HepG2 (cell line): ENCODE results near the gene MAPK8. TPM values are rescaled to one million over a fixed set of nuclear protein-coding genes. Genes with fewer than 3 reads are reported as not detected.

ENCODE experiments used
- CC2D1A ChIP-seq: sonication (generic); formaldehyde crosslinking; IDR thresholded peaks from 2 replicates; pipeline ENCODE4 v1.8.1; 2023; ENCODE audit warnings: mild to moderate bottlenecking, missing genetic modification reagents
- ELK4 ChIP-seq: sonication (generic); formaldehyde crosslinking; IDR thresholded peaks from 2 replicates; pipeline ENCODE4 v1.9.0; 2021; ENCODE audit warnings: missing genetic modification reagents, borderline replicate concordance
- HCFC1 ChIP-seq: fragments of 150-350 bp; IDR thresholded peaks from 2 replicates; pipeline ENCODE4 v1.6.1; 2014; ENCODE audit warnings: low read depth, low read length
- HMGA1 ChIP-seq: sonication (generic); formaldehyde crosslinking; conservative IDR thresholded peaks from 2 replicates; pipeline ENCODE4 v1.4.0; 2020; ENCODE audit warnings: missing genetic modification reagents
- LRRFIP1 ChIP-seq: sonication (generic); formaldehyde crosslinking; conservative IDR thresholded peaks from 2 replicates; pipeline ENCODE4 v1.4.0; 2020; ENCODE audit warnings: missing genetic modification reagents
- MAFF ChIP-seq: IDR thresholded peaks from 2 replicates; pipeline ENCODE4 v1.6.1; 2011; ENCODE audit warnings: low read depth, low read length, improper control_type of control experiment
- MBD4 ChIP-seq: IDR thresholded peaks from 2 replicates; pipeline ENCODE4 v1.6.1; 2012; ENCODE audit warnings: low read length, inconsistent platforms, borderline replicate concordance
- RNF2 ChIP-seq: fragments of 450-650 bp; conservative IDR thresholded peaks from 2 replicates; pipeline ENCODE4 v1.6.1; 2016; ENCODE audit warnings: low read depth
- SETDB1 ChIP-seq: sonication (generic); formaldehyde crosslinking; IDR thresholded peaks from 2 replicates; pipeline ENCODE4 v1.5.1; 2020; ENCODE audit warnings: missing genetic modification reagents, mild to moderate bottlenecking, borderline replicate concordance
- SMAD9 ChIP-seq: sonication (generic); formaldehyde crosslinking; IDR thresholded peaks from 2 replicates; pipeline ENCODE4 v1.5.1; 2020; ENCODE audit warnings: mild to moderate bottlenecking, missing genetic modification reagents
- STAT5B ChIP-seq: sonication (generic); formaldehyde crosslinking; IDR thresholded peaks from 2 replicates; pipeline ENCODE4 v1.4.0; 2020; ENCODE audit warnings: missing genetic modification reagents
- TARDBP ChIP-seq: sonication (generic); formaldehyde crosslinking; IDR thresholded peaks from 2 replicates; pipeline ENCODE4 v1.8.0; 2022; ENCODE audit warnings: mild to moderate bottlenecking, missing genetic modification reagents
- ZNF101 ChIP-seq: sonication (generic); formaldehyde crosslinking; IDR thresholded peaks from 2 replicates; pipeline ENCODE4 v1.4.0; 2020; ENCODE audit warnings: mild to moderate bottlenecking, low read depth, missing genetic modification reagents, borderline replicate concordance
- ZNF20 ChIP-seq: sonication (generic); formaldehyde crosslinking; IDR thresholded peaks from 2 replicates; pipeline ENCODE4 v1.4.0; 2020; ENCODE audit warnings: mild to moderate bottlenecking, moderate library complexity, missing genetic modification reagents
- ZNF331 ChIP-seq: sonication (generic); formaldehyde crosslinking; IDR thresholded peaks from 2 replicates; pipeline ENCODE4 v1.4.0; 2020; ENCODE audit warnings: missing genetic modification reagents
- ZNF609 ChIP-seq: sonication (generic); formaldehyde crosslinking; IDR thresholded peaks from 2 replicates; pipeline ENCODE4 v1.4.0; 2020; ENCODE audit warnings: mild to moderate bottlenecking, missing genetic modification reagents, borderline replicate concordance
- polyA plus RNA-seq, 8 experiments: library from polyadenylated mRNA; depleted of rRNA in 3 of 8; stranded (reverse) in 7 of 8; unstranded in 1 of 8; fragments of >200 nt; fragmentation: Illumina TruSeq in 4 of 8; extraction: Trizol in 4 of 8; gene quantifications; 2 replicates each; pipeline versions ENCODE4 v1.2.1 to v1.2.3, GENCODE V29; 2011 to 2016; ENCODE audit warnings: low read depth in 4 of 8, missing spikeins in 1 of 8, mixed read lengths in 1 of 8; ENCODE audit not compliant: insufficient read depth in 1 of 8
- total RNA-seq, 5 experiments: library from RNA; depleted of rRNA; stranded (reverse); fragments of >200 nt; fragmentation: Illumina TruSeq; extraction: Trizol; gene quantifications; 2 replicates each; pipeline ENCODE4 v1.2.3, GENCODE V29; 2016; ENCODE audit warnings: low read depth in 1 of 5
- TF ChIP-seq, protein P1 (sequence below): sonication (generic); formaldehyde crosslinking; IDR thresholded peaks from 2 replicates; pipeline ENCODE4 v1.5.0; 2020; ENCODE audit warnings: mild to moderate bottlenecking, low read depth, missing genetic modification reagents, borderline replicate concordance
- TF ChIP-seq, protein P2 (sequence below): sonication (generic); formaldehyde crosslinking; IDR thresholded peaks from 2 replicates; pipeline ENCODE4 v1.5.0; 2020; ENCODE audit warnings: mild to moderate bottlenecking, missing genetic modification reagents

The MAPK8 gene
- total and polyA plus RNA-seq, 2 of the 13 experiments (the other 11 are each of a cell fraction or from before 2014, with no cell fraction given): 41.6 to 47.3 TPM

GRCh38 chr10:48306265-48306869 lies at the start of gene MAPK8 (continued):
- TF ChIP-seq ELK4 (no peak; the same call in 1 of the 2 replicates), TARDBP (CRISPR knock-in tag) (peak; percentile 63; the same call in 1 of the 2 replicates), HMGA1 (CRISPR knock-in tag) (no peak), RNF2 (peak; percentile 95), ZNF609 (CRISPR knock-in tag) (peak; percentile 63), MBD4 (no peak), STAT5B (CRISPR knock-in tag) (no peak), CC2D1A (CRISPR knock-in tag) (no peak), HCFC1 (no peak), ZNF101 (CRISPR knock-in tag) (no peak), ZNF20 (CRISPR knock-in tag) (0 out of 2 replicates have a peak, but pooled peaks have one; percentile 65), LRRFIP1 (no peak), MAFF (no peak), SMAD9 (CRISPR knock-in tag) (peak; percentile 79; the same call in 1 of the 2 replicates), SETDB1 (no peak), ZNF331 (CRISPR knock-in tag) (no peak)
- TF ChIP-seq, protein P1, sequence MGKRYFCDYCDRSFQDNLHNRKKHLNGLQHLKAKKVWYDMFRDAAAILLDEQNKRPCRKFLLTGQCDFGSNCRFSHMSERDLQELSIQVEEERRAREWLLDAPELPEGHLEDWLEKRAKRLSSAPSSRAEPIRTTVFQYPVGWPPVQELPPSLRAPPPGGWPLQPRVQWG (CRISPR knock-in tag): no peak
- TF ChIP-seq, protein P2, sequence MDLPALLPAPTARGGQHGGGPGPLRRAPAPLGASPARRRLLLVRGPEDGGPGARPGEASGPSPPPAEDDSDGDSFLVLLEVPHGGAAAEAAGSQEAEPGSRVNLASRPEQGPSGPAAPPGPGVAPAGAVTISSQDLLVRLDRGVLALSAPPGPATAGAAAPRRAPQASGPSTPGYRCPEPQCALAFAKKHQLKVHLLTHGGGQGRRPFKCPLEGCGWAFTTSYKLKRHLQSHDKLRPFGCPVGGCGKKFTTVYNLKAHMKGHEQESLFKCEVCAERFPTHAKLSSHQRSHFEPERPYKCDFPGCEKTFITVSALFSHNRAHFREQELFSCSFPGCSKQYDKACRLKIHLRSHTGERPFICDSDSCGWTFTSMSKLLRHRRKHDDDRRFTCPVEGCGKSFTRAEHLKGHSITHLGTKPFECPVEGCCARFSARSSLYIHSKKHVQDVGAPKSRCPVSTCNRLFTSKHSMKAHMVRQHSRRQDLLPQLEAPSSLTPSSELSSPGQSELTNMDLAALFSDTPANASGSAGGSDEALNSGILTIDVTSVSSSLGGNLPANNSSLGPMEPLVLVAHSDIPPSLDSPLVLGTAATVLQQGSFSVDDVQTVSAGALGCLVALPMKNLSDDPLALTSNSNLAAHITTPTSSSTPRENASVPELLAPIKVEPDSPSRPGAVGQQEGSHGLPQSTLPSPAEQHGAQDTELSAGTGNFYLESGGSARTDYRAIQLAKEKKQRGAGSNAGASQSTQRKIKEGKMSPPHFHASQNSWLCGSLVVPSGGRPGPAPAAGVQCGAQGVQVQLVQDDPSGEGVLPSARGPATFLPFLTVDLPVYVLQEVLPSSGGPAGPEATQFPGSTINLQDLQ: no peak
